Gastroesophageal sphincter (tissue), 4 donors: ENCODE measurements around the gene FBXO11. TPM values are rescaled to one million over a fixed set of nuclear protein-coding genes. Genes with fewer than 3 reads are reported as not detected.

Experiments
- ATAC-seq: fragments of 150-250 bp; one replicate; pipeline ENCODE4 v1.9.1; 2016; ENCODE audit warnings: mild to moderate bottlenecking, moderate library complexity
- H3K27ac ChIP-seq, 4 donors: fragments of 200-600 bp; sonication (generic) in 3 of 4; 1 replicate in 3 of 4; 2 replicates in 1 of 4; pipeline ENCODE4 v1.5.1; 2016 to 2019
- H3K27me3 ChIP-seq: fragments of 200-600 bp; sonication (generic); one replicate; pipeline ENCODE4 v1.5.1; 2019
- H3K36me3 ChIP-seq, 2 donors: fragments of 200-600 bp; sonication (generic); one replicate each; pipeline ENCODE4 v1.5.1; 2019; ENCODE audit warnings: control low read depth in 1 of 2
- H3K4me1 ChIP-seq, 3 donors: fragments of 200-600 bp; sonication (generic); 1 replicate in 2 of 3; 2 replicates in 1 of 3; pipeline ENCODE4 v1.5.1; 2016 to 2019; ENCODE audit warnings: control low read depth in 2 of 3
- H3K4me3 ChIP-seq, 2 donors: fragments of 200-600 bp; sonication (generic); one replicate each; pipeline ENCODE4 v1.5.1; 2019; ENCODE audit warnings: mild to moderate bottlenecking in 1 of 2, moderate library complexity in 1 of 2
- H3K9me3 ChIP-seq, 3 donors: fragments of 200-600 bp; sonication (generic); one replicate each; pipeline ENCODE4 v1.5.1; 2017 to 2019; ENCODE audit warnings: control low read depth in 2 of 3
- EP300 ChIP-seq: sonication (generic); formaldehyde crosslinking; IDR thresholded peaks from one replicate; pipeline ENCODE4 v1.6.1; 2017; ENCODE audit warnings: antibody characterized with exemption, mild to moderate bottlenecking
- POLR2A ChIP-seq, 2 donors: fragments of 450-650 bp; IDR thresholded peaks; one replicate each; pipeline ENCODE4 v1.6.1; 2017; ENCODE audit warnings: antibody characterized with exemption in 2 of 2, mild to moderate bottlenecking in 2 of 2, moderate library complexity in 1 of 2
- POLR2AphosphoS5 ChIP-seq: sonication (generic); formaldehyde crosslinking; IDR thresholded peaks from one replicate; pipeline ENCODE4 v1.6.1; 2017; ENCODE audit warnings: antibody characterized with exemption
- WGBS, 2 donors: methylation state at CpG; one replicate each; pipeline ENCODE4 v1.1.5; 2018; ENCODE audit warnings: low coverage in 1 of 2; 5-methylcytosine and 5-hydroxymethylcytosine counted together
- total RNA-seq, 4 donors: library from RNA; depleted of rRNA; stranded (reverse); fragments of >200 nt; gene quantifications; one replicate each; pipeline ENCODE4 v1.1.0, GENCODE V29; 2016
- TF ChIP-seq, protein P1 (sequence below), 4 experiments: fragments of 200-600 bp in 2 of 4; fragments of 450-650 bp in 2 of 4; sonication (generic) in 1 of 4; IDR thresholded peaks; one replicate each; pipeline ENCODE4 v1.5.1; 2017 to 2019; ENCODE audit warnings: antibody characterized with exemption in 4 of 4, mild to moderate bottlenecking in 2 of 4, moderate library complexity in 2 of 4

The FBXO11 gene
- total RNA-seq, 4 donors from 2014 or later = 39.7 to 59.5 (median 50.8) TPM

DNA sequence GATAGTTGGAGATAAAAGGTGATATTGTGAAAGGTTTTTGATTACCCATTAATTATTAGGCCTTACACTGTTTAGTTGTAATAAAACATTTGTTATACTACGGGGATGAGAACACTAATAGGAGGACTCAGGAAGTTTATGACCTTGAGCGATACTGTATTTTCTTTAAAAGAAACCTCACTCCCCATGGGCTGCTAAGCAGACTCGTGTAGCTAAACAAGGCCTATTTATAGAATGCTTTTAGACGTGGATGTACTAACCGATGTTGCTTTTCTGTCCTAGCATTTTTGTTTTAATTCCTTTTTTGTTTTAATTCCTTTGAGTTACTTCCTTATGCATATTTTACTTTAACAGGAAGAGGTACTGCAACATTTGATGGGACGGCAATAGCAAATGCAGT lies 100.4 kb downstream of the FBXO11 start:
- WGBS, 2 donors = 33 to 37% methylated on average over 6 of the region's 6 CpGs
- no peak for ATAC-seq
- Histone ChIP-seq H3K4me3 (no peak overlapping the region), H3K4me1 (peaks cover 0 to 44% (median 0%) of the 10 kb centered on the region in 3 donors), H3K36me3 (peaks cover 5 to 99% of the 10 kb centered on the region in 2 donors), H3K27ac (peak overlapping the region in 2 of 4 donors; percentile 4 to 15), H3K9me3 (peaks cover 0 to 16% (median 0%) of the 10 kb centered on the region in 3 donors), H3K27me3 (no peaks in the 10 kb centered on the region)
- no peak for TF ChIP-seq POLR2AphosphoS5
- no peak for TF ChIP-seq POLR2A (IDR thresholded peaks at IDR 0.05)
- no peak for TF ChIP-seq EP300
- TF ChIP-seq, protein P1, sequence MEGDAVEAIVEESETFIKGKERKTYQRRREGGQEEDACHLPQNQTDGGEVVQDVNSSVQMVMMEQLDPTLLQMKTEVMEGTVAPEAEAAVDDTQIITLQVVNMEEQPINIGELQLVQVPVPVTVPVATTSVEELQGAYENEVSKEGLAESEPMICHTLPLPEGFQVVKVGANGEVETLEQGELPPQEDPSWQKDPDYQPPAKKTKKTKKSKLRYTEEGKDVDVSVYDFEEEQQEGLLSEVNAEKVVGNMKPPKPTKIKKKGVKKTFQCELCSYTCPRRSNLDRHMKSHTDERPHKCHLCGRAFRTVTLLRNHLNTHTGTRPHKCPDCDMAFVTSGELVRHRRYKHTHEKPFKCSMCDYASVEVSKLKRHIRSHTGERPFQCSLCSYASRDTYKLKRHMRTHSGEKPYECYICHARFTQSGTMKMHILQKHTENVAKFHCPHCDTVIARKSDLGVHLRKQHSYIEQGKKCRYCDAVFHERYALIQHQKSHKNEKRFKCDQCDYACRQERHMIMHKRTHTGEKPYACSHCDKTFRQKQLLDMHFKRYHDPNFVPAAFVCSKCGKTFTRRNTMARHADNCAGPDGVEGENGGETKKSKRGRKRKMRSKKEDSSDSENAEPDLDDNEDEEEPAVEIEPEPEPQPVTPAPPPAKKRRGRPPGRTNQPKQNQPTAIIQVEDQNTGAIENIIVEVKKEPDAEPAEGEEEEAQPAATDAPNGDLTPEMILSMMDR (IDR thresholded peaks at IDR 0.05) = no peak

DNA sequence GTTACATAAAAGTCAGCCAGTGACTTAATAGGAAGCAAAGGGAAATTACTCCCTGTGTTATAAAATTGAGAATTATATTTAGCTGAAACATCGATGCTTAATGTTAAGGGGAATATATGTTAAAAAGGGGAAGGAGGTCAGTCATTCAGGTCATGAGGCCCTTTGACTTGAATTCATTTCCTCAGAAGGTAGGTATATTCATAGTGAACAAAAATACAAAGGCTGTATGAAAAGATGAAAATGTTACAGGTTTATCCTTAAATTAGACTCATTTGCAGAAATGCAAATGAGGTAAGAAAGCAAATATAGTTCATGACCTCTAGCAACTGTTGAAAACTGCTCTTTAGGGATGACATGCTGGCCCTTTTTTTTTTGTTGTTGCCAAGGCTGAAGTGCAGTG lies 102.5 kb downstream of the FBXO11 start:
- peaks cover 0 to 24% (median 0%) of the 10 kb centered on the region in 3 donors for H3K4me1 ChIP-seq
- peaks cover 5 to 100% of the 10 kb centered on the region in 2 donors for H3K36me3 ChIP-seq
- no peak overlapping the region for H3K4me3 ChIP-seq
- TF ChIP-seq POLR2A (IDR thresholded peaks at IDR 0.05) = no peak
- H3K27me3 ChIP-seq = no peaks in the 10 kb centered on the region
- WGBS, 2 donors = 87 to 92% methylated on average over 1 of the region's 1 CpG
- peaks cover 0 to 16% (median 0%) of the 10 kb centered on the region in 3 donors for H3K9me3 ChIP-seq
- no peak overlapping the region for H3K27ac ChIP-seq
- no peak for ATAC-seq

DNA sequence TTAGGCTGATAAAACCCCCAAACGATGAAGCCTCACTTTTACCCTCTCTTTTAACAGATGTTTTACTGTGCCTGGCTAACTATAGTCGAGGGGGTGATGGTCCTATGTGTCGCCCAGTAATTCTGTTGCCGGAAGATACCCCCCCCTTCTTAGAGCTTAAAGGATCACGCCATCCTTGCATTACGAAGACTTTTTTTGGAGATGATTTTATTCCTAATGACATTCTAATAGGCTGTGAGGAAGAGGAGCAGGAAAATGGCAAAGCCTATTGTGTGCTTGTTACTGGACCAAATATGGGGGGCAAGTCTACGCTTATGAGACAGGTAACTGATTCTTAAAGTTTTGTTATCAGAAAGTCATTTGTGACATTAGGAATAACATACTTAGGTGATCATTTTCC lies 102.9 kb downstream of the FBXO11 start:
- TF ChIP-seq POLR2A (IDR thresholded peaks at IDR 0.05) (no peak), POLR2AphosphoS5 (no peak), EP300 (no peak)
- TF ChIP-seq, protein P1 (IDR thresholded peaks at IDR 0.05) = no peak
- ATAC-seq = no peak
- H3K9me3 ChIP-seq = peaks cover 0 to 16% (median 0%) of the 10 kb centered on the region in 3 donors
- H3K27me3 ChIP-seq = no peaks in the 10 kb centered on the region
- H3K27ac ChIP-seq = no peak overlapping the region
- peaks cover 5 to 100% of the 10 kb centered on the region in 2 donors for H3K36me3 ChIP-seq
- 96 to 100% methylated on average over 1 to 7 of the region's 7 CpGs for WGBS, 2 donors
- peaks cover 0 to 20% (median 0%) of the 10 kb centered on the region in 3 donors for H3K4me1 ChIP-seq
- no peak overlapping the region for H3K4me3 ChIP-seq

DNA sequence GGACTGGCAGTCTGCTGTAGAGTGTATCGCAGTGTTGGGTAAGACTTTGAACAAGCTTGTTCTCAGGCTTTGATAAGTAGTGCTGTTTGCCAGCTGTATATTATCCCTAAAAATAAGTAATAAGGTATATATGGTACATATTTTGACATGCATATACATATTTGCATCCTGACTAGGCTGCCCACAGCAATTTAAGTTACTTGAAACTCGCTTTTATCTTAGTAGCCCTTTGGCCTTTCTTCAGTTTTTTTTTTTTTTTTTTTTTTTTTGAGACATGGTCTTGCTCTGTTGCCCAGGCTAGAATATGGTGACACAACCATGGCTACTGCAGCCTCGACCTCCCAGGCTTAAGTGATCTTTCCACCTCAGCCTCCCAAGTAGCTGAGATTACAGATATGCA lies 105.2 kb downstream of the FBXO11 start:
- Histone ChIP-seq H3K9me3 (peaks cover 0 to 16% (median 0%) of the 10 kb centered on the region in 3 donors), H3K27ac (no peak overlapping the region), H3K27me3 (no peaks in the 10 kb centered on the region), H3K4me1 (peaks cover 0 to 4% (median 0%) of the 10 kb centered on the region in 3 donors), H3K4me3 (no peak overlapping the region), H3K36me3 (peaks cover 5 to 100% of the 10 kb centered on the region in 2 donors)
- no peak for ATAC-seq
- WGBS, 2 donors = 97 to 100% methylated on average over 2 of the region's 3 CpGs
- TF ChIP-seq POLR2AphosphoS5 = no peak
- no peak for TF ChIP-seq EP300
- TF ChIP-seq POLR2A (IDR thresholded peaks at IDR 0.05) = no peak
- TF ChIP-seq, protein P1 (IDR thresholded peaks at IDR 0.05) = no peak

DNA sequence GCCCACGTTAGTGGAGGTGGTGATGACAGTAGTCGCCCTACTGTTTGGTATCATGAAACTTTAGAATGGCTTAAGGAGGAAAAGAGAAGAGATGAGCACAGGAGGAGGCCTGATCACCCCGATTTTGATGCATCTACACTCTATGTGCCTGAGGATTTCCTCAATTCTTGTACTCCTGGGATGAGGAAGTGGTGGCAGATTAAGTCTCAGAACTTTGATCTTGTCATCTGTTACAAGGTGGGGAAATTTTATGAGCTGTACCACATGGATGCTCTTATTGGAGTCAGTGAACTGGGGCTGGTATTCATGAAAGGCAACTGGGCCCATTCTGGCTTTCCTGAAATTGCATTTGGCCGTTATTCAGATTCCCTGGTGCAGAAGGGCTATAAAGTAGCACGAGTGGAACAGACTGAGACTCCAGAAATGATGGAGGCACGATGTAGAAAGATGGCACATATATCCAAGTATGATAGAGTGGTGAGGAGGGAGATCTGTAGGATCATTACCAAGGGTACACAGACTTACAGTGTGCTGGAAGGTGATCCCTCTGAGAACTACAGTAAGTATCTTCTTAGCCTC lies 107.2 kb downstream of the FBXO11 start:
- no peaks in the 10 kb centered on the region for H3K4me1 ChIP-seq
- H3K27me3 ChIP-seq = no peaks in the 10 kb centered on the region
- H3K9me3 ChIP-seq = peaks cover 0 to 13% (median 0%) of the 10 kb centered on the region in 3 donors
- WGBS, 2 donors = 90 to 95% methylated on average over 6 of the region's 6 CpGs
- H3K36me3 ChIP-seq = peaks cover 5 to 100% of the 10 kb centered on the region in 2 donors
- no peak overlapping the region for H3K4me3 ChIP-seq
- no peak for ATAC-seq
- H3K27ac ChIP-seq = no peak overlapping the region
- TF ChIP-seq POLR2AphosphoS5 (no peak), EP300 (no peak), POLR2A (IDR thresholded peaks at IDR 0.05) (no peak)
- TF ChIP-seq, protein P1 (IDR thresholded peaks at IDR 0.05) = no peak
